H1 (cell line): Measurements from ENCODE around the gene CCDC8. TPM values are rescaled to one million over a fixed set of nuclear protein-coding genes. Genes with fewer than 3 reads are reported as not detected.

Experiments used
- CTCF ChIA-PET: fragments of 300-600 bp; sonication (Branson Sonifier 250); formaldehyde crosslinking; loops from one replicate; lab custom pipeline; 2021; ENCODE audit not compliant: partially characterized antibody; lab: Charles Lee
- POLR2A ChIA-PET: fragments of 300-600 bp; sonication (Branson Sonifier 250); formaldehyde crosslinking; loops from one replicate; lab custom pipeline; 2021; ENCODE audit warnings: inconsistent platforms; ENCODE audit not compliant: partially characterized antibody; lab: Charles Lee
- DNase-seq, 2 experiments: peaks; one replicate each; pipeline versions ENCODE4 v3.0.0 to v3.0.0-alpha.2; 2010 to 2022; ENCODE audit warnings: low spot score in 2 of 2, low read depth in 1 of 2, mixed read lengths in 1 of 2
- FAIRE-seq: peaks from 2 replicates; lab custom pipeline; 2011; peaks lifted over from hg19 to GRCh38; lab: Jason Lieb, UNC
- H2AFZ ChIP-seq: 2 replicates; pipeline ENCODE4 v1.8.1; 2012; ENCODE audit warnings: low read length, inconsistent platforms
- H2AK5ac ChIP-seq: 2 replicates; pipeline ENCODE4 v1.6.1; 2013; ENCODE audit warnings: low read depth, low read length
- H2BK120ac ChIP-seq: replicated peaks from 2 replicates; pipeline ENCODE3; 2013; ENCODE audit warnings: low read depth, low read length, inconsistent platforms
- H2BK12ac ChIP-seq: 2 replicates; pipeline ENCODE4 v1.6.1; 2013; ENCODE audit warnings: low read depth, low read length
- H2BK15ac ChIP-seq: 2 replicates; pipeline ENCODE4 v1.6.1; 2013; ENCODE audit warnings: low read length
- H2BK20ac ChIP-seq: 2 replicates; pipeline ENCODE4 v1.6.1; 2013; ENCODE audit warnings: low read length
- H2BK5ac ChIP-seq: 2 replicates; pipeline ENCODE4 v1.6.1; 2013; ENCODE audit warnings: low read depth, low read length
- H3K14ac ChIP-seq: 2 replicates; pipeline ENCODE4 v1.6.1; 2013; ENCODE audit warnings: inconsistent platforms; ENCODE audit not compliant: insufficient read length
- H3K18ac ChIP-seq: 2 replicates; pipeline ENCODE4 v1.6.1; 2013; ENCODE audit warnings: low read length; ENCODE audit errors: extremely low read depth
- H3K23ac ChIP-seq: 2 replicates; pipeline ENCODE4 v1.6.1; 2013; ENCODE audit warnings: inconsistent platforms; ENCODE audit not compliant: insufficient read length
- H3K23me2 ChIP-seq: 2 replicates; pipeline ENCODE4 v1.6.1; 2013; ENCODE audit warnings: low read depth, low read length
- H3K27ac ChIP-seq: 2 replicates; pipeline ENCODE4 v1.6.1; 2011; ENCODE audit warnings: low read depth, low read length, inconsistent platforms
- H3K27me3 ChIP-seq, 4 experiments: replicated peaks in 1 of 4; 1 replicate in 1 of 4; 2 replicates in 3 of 4; pipeline versions ENCODE4 v1.6.1 to v1.8.1; 2011 to 2013; ENCODE audit warnings: low read length in 3 of 4, mild to moderate bottlenecking in 3 of 4, inconsistent platforms in 2 of 4, mixed read lengths in 2 of 4, moderate library complexity in 1 of 4; ENCODE audit not compliant: control insufficient read depth in 3 of 4, insufficient read depth in 3 of 4; ENCODE audit errors: extremely low read depth in 1 of 4
- H3K36me3 ChIP-seq, 4 experiments: 2 replicates each; pipeline versions ENCODE4 v1.6.1 to v1.8.1; 2011 to 2013; ENCODE audit warnings: mild to moderate bottlenecking in 4 of 4, low read length in 3 of 4, moderate library complexity in 2 of 4, control low read depth in 1 of 4, inconsistent platforms in 1 of 4; ENCODE audit not compliant: insufficient read depth in 4 of 4, control insufficient read depth in 2 of 4
- H3K4ac ChIP-seq: replicated peaks from 2 replicates; pipeline ENCODE3; 2013; ENCODE audit warnings: low read length, low read depth, mixed read lengths, inconsistent platforms; ENCODE audit not compliant: insufficient read length
- H3K4me1 ChIP-seq, 4 experiments: replicated peaks in 1 of 4; 1 replicate in 1 of 4; 2 replicates in 3 of 4; pipeline versions ENCODE4 v1.6.1 to v1.8.1; 2011 to 2013; ENCODE audit warnings: low read length in 3 of 4, inconsistent platforms in 2 of 4, mixed read lengths in 1 of 4; ENCODE audit not compliant: insufficient read depth in 4 of 4, control insufficient read depth in 3 of 4
- H3K4me2 ChIP-seq, 2 experiments: 2 replicates each; pipeline versions ENCODE4 v1.6.1 to v1.8.1; 2011 to 2013; ENCODE audit warnings: low read depth in 2 of 2, low read length in 2 of 2, control low read depth in 1 of 2, inconsistent platforms in 1 of 2, mild to moderate bottlenecking in 1 of 2; ENCODE audit not compliant: insufficient read depth in 1 of 2
- H3K4me3 ChIP-seq, 4 experiments: fragments of 200-600, 300-600 bp in 1 of 4; sonication (generic), shearing (Covaris generic), sonication (Bioruptor Twin) in 1 of 4; 2 replicates each; pipeline versions ENCODE4 v1.5.1 to v1.8.1; 2011 to 2016; ENCODE audit warnings: low read length in 4 of 4, low read depth in 3 of 4, control low read depth in 2 of 4, inconsistent platforms in 2 of 4, mild to moderate bottlenecking in 2 of 4, mixed read lengths in 1 of 4, moderate library complexity in 1 of 4; ENCODE audit not compliant: insufficient read depth in 2 of 4; ENCODE audit errors: extremely low read depth in 1 of 4
- H3K56ac ChIP-seq: replicated peaks from 2 replicates; pipeline ENCODE3; 2013; ENCODE audit warnings: low read depth, mild to moderate bottlenecking, mixed read lengths, low read length, inconsistent platforms; ENCODE audit not compliant: insufficient read length
- H3K79me1 ChIP-seq: 2 replicates; pipeline ENCODE4 v1.6.1; 2013; ENCODE audit warnings: low read depth, low read length, control low read depth
- H3K79me2 ChIP-seq, 2 experiments: 2 replicates each; pipeline versions ENCODE4 v1.6.1 to v1.8.1; 2012 to 2013; ENCODE audit warnings: low read length in 2 of 2, mild to moderate bottlenecking in 2 of 2, inconsistent platforms in 1 of 2; ENCODE audit not compliant: insufficient read depth in 2 of 2, control insufficient read depth in 1 of 2
- H3K9ac ChIP-seq, 4 experiments: replicated peaks in 1 of 4; 1 replicate in 1 of 4; 2 replicates in 3 of 4; pipeline versions ENCODE4 v1.6.1 to v1.8.1; 2011 to 2013; ENCODE audit warnings: low read depth in 3 of 4, low read length in 3 of 4, control low read depth in 2 of 4, mild to moderate bottlenecking in 2 of 4, moderate library complexity in 2 of 4, inconsistent platforms in 1 of 4; ENCODE audit errors: extremely low read depth in 1 of 4
- H3K9me3 ChIP-seq, 2 experiments: 2 replicates each; pipeline versions ENCODE4 v1.6.1 to v1.8.1; 2012 to 2013; ENCODE audit warnings: mild to moderate bottlenecking in 2 of 2, moderate library complexity in 2 of 2, control low read depth in 1 of 2, inconsistent platforms in 1 of 2, low read depth in 1 of 2, low read length in 1 of 2, mixed read lengths in 1 of 2; ENCODE audit not compliant: insufficient read depth in 2 of 2
- H4K20me1 ChIP-seq, 2 experiments: replicated peaks in 1 of 2; 2 replicates each; pipeline versions ENCODE3 to v1.8.1; 2011 to 2013; ENCODE audit warnings: inconsistent platforms in 2 of 2, low read length in 2 of 2, mild to moderate bottlenecking in 1 of 2; ENCODE audit not compliant: insufficient read depth in 2 of 2, control insufficient read depth in 1 of 2
- H4K5ac ChIP-seq: 2 replicates; pipeline ENCODE4 v1.6.1; 2013; ENCODE audit warnings: low read length, low read depth, mixed read lengths, inconsistent platforms; ENCODE audit not compliant: insufficient read length
- H4K8ac ChIP-seq: 2 replicates; pipeline ENCODE4 v1.8.0; 2013; ENCODE audit warnings: mild to moderate bottlenecking, moderate library complexity, low read length, inconsistent platforms; ENCODE audit not compliant: insufficient read depth; ENCODE audit errors: extremely low read depth
- H4K91ac ChIP-seq: replicated peaks from 2 replicates; pipeline ENCODE3; 2013; ENCODE audit warnings: low read length, mixed read lengths, inconsistent platforms; ENCODE audit not compliant: insufficient read length
- RAD21 ChIP-seq, 2 experiments: IDR thresholded peaks in 1 of 2; conservative IDR thresholded peaks in 1 of 2; 2 replicates each; pipeline ENCODE4 v1.6.1; 2011; ENCODE audit warnings: low read depth in 2 of 2, low read length in 2 of 2, improper control_type of control experiment in 1 of 2, inconsistent platforms in 1 of 2, mild to moderate bottlenecking in 1 of 2, moderate library complexity in 1 of 2
- SIX5 ChIP-seq: IDR thresholded peaks from 2 replicates; pipeline ENCODE4 v1.6.1; 2011; ENCODE audit warnings: mild to moderate bottlenecking, low read depth, low read length
- SP4 ChIP-seq: IDR thresholded peaks from 2 replicates; pipeline ENCODE4 v1.6.1; 2012; ENCODE audit warnings: low read length, inconsistent platforms
- WGBS, 2 experiments: shearing (Covaris generic) in 1 of 2; methylation state at CpG; one replicate each; pipeline versions ENCODE4 v1.1.6 to v1.1.7; 2013 to 2015; ENCODE audit warnings: low lambda C conversion rate in 2 of 2, mixed read lengths in 2 of 2, inconsistent platforms in 1 of 2, low coverage in 1 of 2, missing lambda C conversion rate in 1 of 2; ENCODE audit not compliant: insufficient replicate concordance in 2 of 2, insufficient coverage in 1 of 2, insufficient read length in 1 of 2; ENCODE audit errors: extremely low coverage in 1 of 2, missing lambda C conversion rate in 1 of 2; 5-methylcytosine and 5-hydroxymethylcytosine counted together
- polyA plus RNA-seq, 7 experiments: library from polyadenylated mRNA; depleted of rRNA in 3 of 7; stranded (reverse) in 5 of 7; unstranded in 2 of 7; fragments of >200 nt in 5 of 7; fragments of 200-250 nt in 2 of 7; gene quantifications; 1 replicate in 5 of 7; 2 replicates in 1 of 7; 4 replicates in 1 of 7; pipeline versions ENCODE4 v1.2.1 to v1.2.3, GENCODE V29; 2011 to 2013; ENCODE audit warnings: missing spikeins in 2 of 7, mixed read lengths in 2 of 7
- total RNA-seq: library from RNA; stranded (reverse); fragmentation: NEBNext Ultra II Directional; extraction: Animal tissue kit (Norgen Biotek cat#: 25700); gene quantifications from 2 replicates; pipeline ENCODE4 v1.2.1, GENCODE V29; 2021

Gene CCDC8
- total and polyA plus RNA-seq, 2 of the 8 experiments (the other 6 are each of a cell fraction or from before 2014, with no cell fraction given): 4.9 to 13.6 TPM

DNA sequence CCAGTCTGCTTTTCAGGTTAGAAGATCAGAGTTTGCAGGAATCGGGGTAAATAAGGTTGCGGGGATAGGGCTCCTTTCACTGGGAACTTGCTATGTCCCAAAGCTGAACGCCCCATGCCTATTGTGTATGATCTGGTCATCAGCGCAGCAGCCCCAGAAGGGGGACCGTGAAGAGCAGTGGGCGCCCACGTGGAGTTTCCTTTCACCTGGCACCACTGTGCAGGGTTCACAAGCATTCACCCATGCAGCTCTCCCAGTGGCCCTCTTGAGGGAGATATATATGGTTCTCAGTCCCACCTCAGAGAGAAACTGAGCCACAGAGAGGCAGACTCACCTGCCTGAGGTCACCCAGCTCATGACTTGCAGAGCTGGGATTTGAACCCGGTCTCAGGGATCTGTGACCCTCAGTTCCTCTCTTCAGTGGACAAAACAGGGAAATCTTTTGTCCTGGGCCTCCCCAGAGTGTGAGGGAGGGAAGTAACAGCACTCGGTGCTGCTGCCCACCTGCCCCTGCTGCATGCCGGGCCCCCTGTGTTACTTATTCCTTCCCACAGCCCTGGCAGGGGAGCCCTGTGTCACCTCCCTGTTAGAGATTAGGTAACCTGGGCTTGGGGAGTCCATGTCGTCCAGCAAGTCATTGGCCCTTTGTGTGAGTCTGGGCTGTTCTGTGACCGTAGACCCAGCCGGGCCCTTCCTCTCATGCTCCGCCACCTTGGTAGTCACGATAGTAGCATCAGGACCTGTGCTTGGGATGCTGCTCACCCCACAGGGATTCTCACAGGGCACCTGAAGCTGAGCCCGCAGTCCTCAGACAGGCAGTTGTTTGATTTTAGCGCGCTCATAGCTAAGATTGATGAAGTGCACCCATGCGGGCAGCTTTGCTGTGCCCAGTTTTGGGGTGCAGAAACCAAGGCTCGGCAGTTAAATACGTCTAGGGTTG is 38.6 kb downstream of the CCDC8 start:
- no peak overlapping the region; the same call in 1 of the 2 replicates for H2AK5ac ChIP-seq
- H3K79me1 ChIP-seq: peaks cover 5% of the 10 kb centered on the region; the same call in 1 of the 2 replicates
- no peaks in the 10 kb centered on the region for H3K27me3 ChIP-seq
- peaks cover 0 to 35% of the 10 kb centered on the region in 2 experiments; a peak in 2 of 4 replicates for H3K79me2 ChIP-seq
- H3K14ac ChIP-seq: no peak overlapping the region
- H4K8ac ChIP-seq: peak overlapping the region; percentile 8; the same call in 1 of the 2 replicates
- H3K4me3 ChIP-seq: no peak overlapping the region; a peak in 1 of 8 replicates
- FAIRE-seq (no peak), DNase-seq (no peak)
- H3K4ac ChIP-seq: peak overlapping the region; percentile 13
- H3K36me3 ChIP-seq: peaks cover 9 to 33% (median 24%) of the 10 kb centered on the region in 4 experiments
- TF ChIP-seq RAD21 (IDR thresholded peaks at IDR 0.05 in 1 of 2, conservative IDR thresholded peaks at IDR 0.05 in 1 of 2; ENCODE audit: low read depth in 2 of 2, low read length in 2 of 2) (no peak), SP4 (no peak), SIX5 (no peak)
- H4K20me1 ChIP-seq: peaks cover 3 to 8% of the 10 kb centered on the region in 2 experiments
- no peaks in the 10 kb centered on the region for H3K23me2 ChIP-seq
- peak overlapping the region; percentile 59 to 73 for H3K4me2 ChIP-seq
- H2BK15ac ChIP-seq: no peak overlapping the region; the same call in 1 of the 2 replicates
- H3K23ac ChIP-seq: no peak overlapping the region
- peak overlapping the region; percentile 45 for H2BK120ac ChIP-seq
- peaks cover 14 to 30% (median 21%) of the 10 kb centered on the region in 4 experiments for H3K4me1 ChIP-seq
- no peak overlapping the region for H2AFZ ChIP-seq
- no peak overlapping the region for H2BK20ac ChIP-seq
- WGBS, 2 experiments: 86% methylated on average over 21 of the region's 21 CpGs; no CpG with 5 or more reads in 1 of the 2 experiments
- peak overlapping the region; percentile 29; the same call in 1 of the 2 replicates for H3K18ac ChIP-seq
- peak overlapping the region; percentile 98 for H4K91ac ChIP-seq
- 0 out of 2 replicates have a peak overlapping the region, but pooled peaks have one; percentile 52 for H2BK12ac ChIP-seq
- ChIA-PET CTCF (interaction anchor here (1.0 to 7.5 kb wide), 6 partner anchors 16 to 94 kb away, joined by 3 to 58 read pairs (median 8); partner anchors contain the start of gene PPP5C), POLR2A (interaction anchor here (0.6 to 1.0 kb wide), 2 partner anchors 115 to 1898 kb away, joined by 3 read pairs; no protein-coding TSS in a partner anchor)
- H3K9ac ChIP-seq: peak overlapping the region in 1 of 4 experiments; percentile 57; a peak in 1 of 7 replicates
- no peak overlapping the region for H3K56ac ChIP-seq
- H4K5ac ChIP-seq: no peak overlapping the region
- H3K27ac ChIP-seq: peak overlapping the region; percentile 84
- no peaks in the 10 kb centered on the region for H3K9me3 ChIP-seq
- H2BK5ac ChIP-seq: peak overlapping the region; percentile 98
